K562 (cell line): ENCODE results near the gene FXN. TPM values are rescaled to one million over a fixed set of nuclear protein-coding genes. Genes with fewer than 3 reads are reported as not detected.

Experiments used
- ATAC-seq: fragments of 200-7000 bp; cut with Tn5 transposase; 3 replicates; pipeline ENCODE4 v1.9.1; 2020; ENCODE audit warnings: moderate library complexity
- BruUV-seq: library from RNA; stranded (reverse); fragments of 400-500 nt; replicated peaks from 2 replicates; lab custom pipeline; 2021; lab: Mats Ljungman, UMichigan
- CTCF ChIA-PET: fragments of 300-600 bp; formaldehyde crosslinking; extraction: SDS; loops from one replicate; lab custom pipeline; 2021; ENCODE audit warnings: low intra/inter-chr PET ratio; lab: Yijun Ruan, JAX
- POLR2A ChIA-PET: fragments of 300-600, 350-650 bp; sonication (Branson Sonifier 250); formaldehyde crosslinking; extraction: SDS; loops from one replicate; lab custom pipeline; 2021; ENCODE audit warnings: antibody characterized with exemption, inconsistent platforms; lab: Yijun Ruan, JAX
- DNase-seq, 4 experiments: peaks; one replicate each; pipeline versions ENCODE4 v3.0.0 to v3.0.0-alpha.2; 2011 to 2018; ENCODE audit warnings: low spot score in 3 of 4, mixed read lengths in 3 of 4; ENCODE audit errors: extremely low read depth in 1 of 4
- FAIRE-seq: peaks from 2 replicates; lab custom pipeline; 2011; peaks lifted over from hg19 to GRCh38; lab: Jason Lieb, UNC
- H2AFZ ChIP-seq: 2 replicates; pipeline ENCODE4 v1.6.0; 2011; ENCODE audit warnings: low read depth, low read length, control low read depth, inconsistent platforms
- H3K27ac ChIP-seq: fragments of 200-600 bp; 3 replicates; pipeline ENCODE4 v1.8.0; 2011; ENCODE audit warnings: low read depth, mild to moderate bottlenecking, control low read depth, inconsistent platforms, low read length, moderate library complexity, mixed read lengths; ENCODE audit errors: extremely low read depth
- H3K27me3 ChIP-seq, 2 experiments: fragments of 300-600 bp in 1 of 2; 2 replicates in 1 of 2; 3 replicates in 1 of 2; pipeline versions ENCODE4 v1.6.0 to v1.8.0; 2011; ENCODE audit warnings: inconsistent platforms in 2 of 2, low read length in 2 of 2, mild to moderate bottlenecking in 1 of 2, mixed read lengths in 1 of 2, moderate library complexity in 1 of 2; ENCODE audit not compliant: control insufficient read depth in 2 of 2, insufficient read depth in 2 of 2
- H3K36me3 ChIP-seq: fragments of 300-600 bp; 3 replicates; pipeline ENCODE4 v1.8.0; 2011; ENCODE audit warnings: mild to moderate bottlenecking, low read length, inconsistent platforms; ENCODE audit not compliant: control insufficient read depth, insufficient read depth
- H3K4me1 ChIP-seq, 2 experiments: fragments of 200-600 bp in 1 of 2; replicated peaks in 1 of 2; 2 replicates in 1 of 2; 3 replicates in 1 of 2; pipeline versions ENCODE4 v1.5.1 to v1.8.0; 2011; ENCODE audit warnings: inconsistent platforms in 2 of 2, low read length in 2 of 2, mild to moderate bottlenecking in 1 of 2, mixed read lengths in 1 of 2, moderate library complexity in 1 of 2; ENCODE audit not compliant: control insufficient read depth in 2 of 2, insufficient read depth in 2 of 2
- H3K4me2 ChIP-seq: 2 replicates; pipeline ENCODE4 v1.6.1; 2011; ENCODE audit warnings: low read length, control low read depth, inconsistent platforms, mixed read lengths; ENCODE audit not compliant: insufficient read depth
- H3K4me3 ChIP-seq: fragments of 200-600 bp; sonication (generic), shearing (Covaris generic); 2 replicates; pipeline ENCODE4 v1.5.1; 2016; ENCODE audit warnings: control low read depth, inconsistent platforms
- H3K79me2 ChIP-seq: fragments of 200-600 bp; 3 replicates; pipeline ENCODE4 v1.8.0; 2011; ENCODE audit warnings: low read length, inconsistent platforms; ENCODE audit not compliant: control insufficient read depth, insufficient read depth
- H3K9ac ChIP-seq, 2 experiments: 2 replicates each; pipeline versions ENCODE4 v1.6.0 to v1.6.1; 2011; ENCODE audit warnings: low read depth in 2 of 2, low read length in 2 of 2, control low read depth in 1 of 2, inconsistent platforms in 1 of 2, mild to moderate bottlenecking in 1 of 2, mixed read lengths in 1 of 2; ENCODE audit not compliant: insufficient read depth in 1 of 2
- H3K9me1 ChIP-seq: one replicate; pipeline ENCODE4 v1.6.0; 2011; ENCODE audit warnings: inconsistent platforms, mild to moderate bottlenecking, low read length, moderate library complexity; ENCODE audit not compliant: control insufficient read depth, insufficient read depth
- H3K9me3 ChIP-seq: replicated peaks from 2 replicates; pipeline ENCODE4 v1.5.1; 2011; ENCODE audit warnings: low read depth, low read length, inconsistent platforms; ENCODE audit not compliant: control insufficient read depth, insufficient read depth
- H4K20me1 ChIP-seq: replicated peaks from 2 replicates; pipeline ENCODE4 v1.6.1; 2011; ENCODE audit warnings: low read length, inconsistent platforms, mixed read lengths; ENCODE audit not compliant: control insufficient read depth, insufficient read depth
- NR1H2 ChIP-seq: sonication (generic); formaldehyde crosslinking; IDR thresholded peaks from 2 replicates; pipeline ENCODE4 v1.4.0; 2020; ENCODE audit warnings: mild to moderate bottlenecking, missing genetic modification reagents
- TCFL5 ChIP-seq: fragments of 250-450 bp; sonication (Bioruptor Pico); conservative IDR thresholded peaks from 2 replicates; pipeline ENCODE4 v1.6.1; 2021; ENCODE audit warnings: mild to moderate bottlenecking, moderate library complexity, matching md5 sums
- ZFP1 ChIP-seq: fragments of 450-650 bp; formaldehyde crosslinking; IDR thresholded peaks from 2 replicates; pipeline ENCODE4 v1.4.0; 2020; ENCODE audit warnings: mild to moderate bottlenecking, mixed read lengths
- WGBS: fragments of 100-300 bp; shearing (Covaris generic); methylation state at CpG from one replicate; pipeline ENCODE4 v1.1.6; 2016; ENCODE audit warnings: low coverage, mixed read lengths; ENCODE audit not compliant: insufficient coverage; ENCODE audit errors: missing lambda C conversion rate; 5-methylcytosine and 5-hydroxymethylcytosine counted together
- in situ Hi-C: fragments of 300-500 bp; cut with MboI; formaldehyde crosslinking; loops from 4 replicates; pipeline ENCODE4 v1.15.0; 2018; ENCODE audit warnings: inconsistent platforms, mixed read lengths
- intact Hi-C: fragments of 100-400 bp; cut with micrococcal nuclease; formaldehyde crosslinking; loops from 2 replicates; pipeline ENCODE4 v1.14.2; 2022
- polyA plus RNA-seq, 8 experiments: library from polyadenylated mRNA; depleted of rRNA in 4 of 8; stranded (reverse) in 5 of 8; unstranded in 3 of 8; fragments of >200 nt; fragmentation: Nextera tagmentation in 2 of 8; fragmentation: Illumina TruSeq in 1 of 8; extraction: Ambion mirVana in 2 of 8; extraction: Trizol in 1 of 8; gene quantifications; 2 replicates each; pipeline versions ENCODE4 v1.2.1 to v1.2.3, GENCODE V29; 2011 to 2014; ENCODE audit warnings: inconsistent platforms in 1 of 8, missing spikeins in 1 of 8
- total RNA-seq, 7 experiments: library from RNA; depleted of rRNA in 6 of 7; stranded (reverse); fragments of >200 nt in 6 of 7; fragmentation: Illumina TruSeq in 2 of 7; extraction: Trizol in 2 of 7; gene quantifications; 2 replicates each; pipeline versions ENCODE4 v1.2.1 to v1.2.3, GENCODE V29; 2011 to 2021; ENCODE audit warnings: low replicate concordance in 1 of 7
- TF ChIP-seq, protein P1 (sequence below): fragments of 450-650 bp; formaldehyde crosslinking; conservative IDR thresholded peaks from 2 replicates; pipeline ENCODE4 v1.4.0; 2022; ENCODE audit warnings: mild to moderate bottlenecking, missing genetic modification characterization
- TF ChIP-seq, protein P2 (sequence below): fragments of 250-450 bp; sonication (Bioruptor Pico); IDR thresholded peaks from 2 replicates; pipeline ENCODE4 v1.8.0; 2022; ENCODE audit warnings: inconsistent platforms, mild to moderate bottlenecking, moderate library complexity, borderline replicate concordance
- TF ChIP-seq, protein P3 (sequence below), 2 experiments: fragments of 450-650 bp; formaldehyde crosslinking in 1 of 2; IDR thresholded peaks; 2 replicates each; pipeline versions ENCODE4 v1.4.0 to v1.6.1; 2014 to 2020; ENCODE audit warnings: mild to moderate bottlenecking in 2 of 2, borderline replicate concordance in 1 of 2, low read depth in 1 of 2
- TF ChIP-seq, protein P4 (sequence below): IDR thresholded peaks from 3 replicates; pipeline ENCODE4 v1.6.1; 2011; ENCODE audit warnings: borderline replicate concordance, mild to moderate bottlenecking, moderate library complexity; ENCODE audit not compliant: insufficient read length; ENCODE audit errors: extremely low read depth

FXN gene
- total and polyA plus RNA-seq, 9 of the 15 experiments (the other 6 are each of a cell fraction or from before 2014, with no cell fraction given): 7.6 to 51.5 (median 30.3) TPM

DNA sequence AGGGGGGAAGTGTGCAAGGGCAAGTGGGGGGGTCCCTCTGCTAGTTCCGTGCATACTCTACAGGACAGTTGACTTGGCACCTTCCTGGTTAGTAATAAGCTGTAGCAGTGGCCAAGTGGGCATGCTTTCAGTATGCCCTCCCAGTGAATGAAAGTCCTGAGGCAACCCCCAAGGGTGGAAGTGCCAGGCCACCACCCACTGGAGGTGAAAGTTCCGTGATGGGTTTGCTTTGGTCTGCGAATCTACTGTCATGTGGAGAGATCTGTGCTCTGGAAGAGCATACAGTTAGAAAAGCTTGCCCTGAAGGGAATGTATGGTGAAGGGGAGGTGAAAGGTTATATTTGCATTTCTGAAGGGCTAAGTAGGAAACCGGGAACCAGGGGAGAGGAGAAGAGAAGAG is 10.3 kb downstream of the FXN start:
- no TSS peak for BruUV-seq
- WGBS: 100% methylated on average over 3 of the region's 4 CpGs
- H3K36me3 ChIP-seq: peaks cover 54% of the 10 kb centered on the region
- no peak for ATAC-seq
- intact Hi-C loops: no loop called here
- H3K9me3 ChIP-seq: no peaks in the 10 kb centered on the region
- H3K4me3 ChIP-seq: no peak overlapping the region
- no peaks in the 10 kb centered on the region; the same call in 1 of the 2 replicates for H4K20me1 ChIP-seq
- DNase-seq: no peak
- peaks cover 8 to 11% of the 10 kb centered on the region in 2 experiments; a peak in 2 of 5 replicates for H3K4me1 ChIP-seq
- H3K27ac ChIP-seq: no peak overlapping the region
- CTCF ChIA-PET: no interaction called here
- H3K9me1 ChIP-seq: no peaks in the 10 kb centered on the region
- in situ Hi-C loops: loop anchor here (25.0 kb wide), 1 partner anchor 891 kb away; no protein-coding TSS in a partner anchor
- no peak for FAIRE-seq
- no peaks in the 10 kb centered on the region for H3K27me3 ChIP-seq
- H3K4me2 ChIP-seq: no peak overlapping the region
- no peak overlapping the region for H2AFZ ChIP-seq
- H3K79me2 ChIP-seq: peaks cover 47% of the 10 kb centered on the region
- POLR2A ChIA-PET: interaction anchor here (1.0 kb wide), 1 partner anchor 147 kb away, joined by 3 read pairs; no protein-coding TSS in a partner anchor
- H3K9ac ChIP-seq: no peak overlapping the region
- TF ChIP-seq, protein P1, sequence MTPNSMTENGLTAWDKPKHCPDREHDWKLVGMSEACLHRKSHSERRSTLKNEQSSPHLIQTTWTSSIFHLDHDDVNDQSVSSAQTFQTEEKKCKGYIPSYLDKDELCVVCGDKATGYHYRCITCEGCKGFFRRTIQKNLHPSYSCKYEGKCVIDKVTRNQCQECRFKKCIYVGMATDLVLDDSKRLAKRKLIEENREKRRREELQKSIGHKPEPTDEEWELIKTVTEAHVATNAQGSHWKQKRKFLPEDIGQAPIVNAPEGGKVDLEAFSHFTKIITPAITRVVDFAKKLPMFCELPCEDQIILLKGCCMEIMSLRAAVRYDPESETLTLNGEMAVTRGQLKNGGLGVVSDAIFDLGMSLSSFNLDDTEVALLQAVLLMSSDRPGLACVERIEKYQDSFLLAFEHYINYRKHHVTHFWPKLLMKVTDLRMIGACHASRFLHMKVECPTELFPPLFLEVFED (CRISPR knock-in tag): no peak
- TF ChIP-seq, protein P2, sequence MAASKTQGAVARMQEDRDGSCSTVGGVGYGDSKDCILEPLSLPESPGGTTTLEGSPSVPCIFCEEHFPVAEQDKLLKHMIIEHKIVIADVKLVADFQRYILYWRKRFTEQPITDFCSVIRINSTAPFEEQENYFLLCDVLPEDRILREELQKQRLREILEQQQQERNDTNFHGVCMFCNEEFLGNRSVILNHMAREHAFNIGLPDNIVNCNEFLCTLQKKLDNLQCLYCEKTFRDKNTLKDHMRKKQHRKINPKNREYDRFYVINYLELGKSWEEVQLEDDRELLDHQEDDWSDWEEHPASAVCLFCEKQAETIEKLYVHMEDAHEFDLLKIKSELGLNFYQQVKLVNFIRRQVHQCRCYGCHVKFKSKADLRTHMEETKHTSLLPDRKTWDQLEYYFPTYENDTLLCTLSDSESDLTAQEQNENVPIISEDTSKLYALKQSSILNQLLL: no peak
- TF ChIP-seq NR1H2 (CRISPR knock-in tag): no peak
- TF ChIP-seq, protein P3, sequence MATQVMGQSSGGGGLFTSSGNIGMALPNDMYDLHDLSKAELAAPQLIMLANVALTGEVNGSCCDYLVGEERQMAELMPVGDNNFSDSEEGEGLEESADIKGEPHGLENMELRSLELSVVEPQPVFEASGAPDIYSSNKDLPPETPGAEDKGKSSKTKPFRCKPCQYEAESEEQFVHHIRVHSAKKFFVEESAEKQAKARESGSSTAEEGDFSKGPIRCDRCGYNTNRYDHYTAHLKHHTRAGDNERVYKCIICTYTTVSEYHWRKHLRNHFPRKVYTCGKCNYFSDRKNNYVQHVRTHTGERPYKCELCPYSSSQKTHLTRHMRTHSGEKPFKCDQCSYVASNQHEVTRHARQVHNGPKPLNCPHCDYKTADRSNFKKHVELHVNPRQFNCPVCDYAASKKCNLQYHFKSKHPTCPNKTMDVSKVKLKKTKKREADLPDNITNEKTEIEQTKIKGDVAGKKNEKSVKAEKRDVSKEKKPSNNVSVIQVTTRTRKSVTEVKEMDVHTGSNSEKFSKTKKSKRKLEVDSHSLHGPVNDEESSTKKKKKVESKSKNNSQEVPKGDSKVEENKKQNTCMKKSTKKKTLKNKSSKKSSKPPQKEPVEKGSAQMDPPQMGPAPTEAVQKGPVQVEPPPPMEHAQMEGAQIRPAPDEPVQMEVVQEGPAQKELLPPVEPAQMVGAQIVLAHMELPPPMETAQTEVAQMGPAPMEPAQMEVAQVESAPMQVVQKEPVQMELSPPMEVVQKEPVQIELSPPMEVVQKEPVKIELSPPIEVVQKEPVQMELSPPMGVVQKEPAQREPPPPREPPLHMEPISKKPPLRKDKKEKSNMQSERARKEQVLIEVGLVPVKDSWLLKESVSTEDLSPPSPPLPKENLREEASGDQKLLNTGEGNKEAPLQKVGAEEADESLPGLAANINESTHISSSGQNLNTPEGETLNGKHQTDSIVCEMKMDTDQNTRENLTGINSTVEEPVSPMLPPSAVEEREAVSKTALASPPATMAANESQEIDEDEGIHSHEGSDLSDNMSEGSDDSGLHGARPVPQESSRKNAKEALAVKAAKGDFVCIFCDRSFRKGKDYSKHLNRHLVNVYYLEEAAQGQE (IDR thresholded peaks at IDR 0.05; ENCODE audit: borderline replicate concordance): no peak
- TF ChIP-seq, protein P3 (CRISPR knock-in tag; IDR thresholded peaks at IDR 0.05; ENCODE audit: low read depth): no peak
- TF ChIP-seq, protein P4, sequence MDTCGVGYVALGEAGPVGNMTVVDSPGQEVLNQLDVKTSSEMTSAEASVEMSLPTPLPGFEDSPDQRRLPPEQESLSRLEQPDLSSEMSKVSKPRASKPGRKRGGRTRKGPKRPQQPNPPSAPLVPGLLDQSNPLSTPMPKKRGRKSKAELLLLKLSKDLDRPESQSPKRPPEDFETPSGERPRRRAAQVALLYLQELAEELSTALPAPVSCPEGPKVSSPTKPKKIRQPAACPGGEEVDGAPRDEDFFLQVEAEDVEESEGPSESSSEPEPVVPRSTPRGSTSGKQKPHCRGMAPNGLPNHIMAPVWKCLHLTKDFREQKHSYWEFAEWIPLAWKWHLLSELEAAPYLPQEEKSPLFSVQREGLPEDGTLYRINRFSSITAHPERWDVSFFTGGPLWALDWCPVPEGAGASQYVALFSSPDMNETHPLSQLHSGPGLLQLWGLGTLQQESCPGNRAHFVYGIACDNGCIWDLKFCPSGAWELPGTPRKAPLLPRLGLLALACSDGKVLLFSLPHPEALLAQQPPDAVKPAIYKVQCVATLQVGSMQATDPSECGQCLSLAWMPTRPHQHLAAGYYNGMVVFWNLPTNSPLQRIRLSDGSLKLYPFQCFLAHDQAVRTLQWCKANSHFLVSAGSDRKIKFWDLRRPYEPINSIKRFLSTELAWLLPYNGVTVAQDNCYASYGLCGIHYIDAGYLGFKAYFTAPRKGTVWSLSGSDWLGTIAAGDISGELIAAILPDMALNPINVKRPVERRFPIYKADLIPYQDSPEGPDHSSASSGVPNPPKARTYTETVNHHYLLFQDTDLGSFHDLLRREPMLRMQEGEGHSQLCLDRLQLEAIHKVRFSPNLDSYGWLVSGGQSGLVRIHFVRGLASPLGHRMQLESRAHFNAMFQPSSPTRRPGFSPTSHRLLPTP: no peak
- no peak for TF ChIP-seq ZFP1 (CRISPR knock-in tag)
- TF ChIP-seq TCFL5 (CRISPR knock-in tag): no peak
